Neural progenitor cell (in vitro differentiated cells): Measurements from ENCODE around the gene DUS1L. TPM values are rescaled to one million over a fixed set of nuclear protein-coding genes. Genes with fewer than 3 reads are reported as not detected.

Source experiments
- DNase-seq: peaks from one replicate; pipeline ENCODE4 v3.0.0-alpha.2; 2016; ENCODE audit warnings: low spot score
- H2AFZ ChIP-seq: fragments of 200-600 bp; sonication (generic); replicated peaks from 2 replicates; pipeline ENCODE4 v1.6.1; 2016; ENCODE audit warnings: antibody characterized with exemption
- H3F3A ChIP-seq: fragments of 200-600 bp; sonication (generic); 2 replicates; pipeline ENCODE4 v1.6.1; 2016; ENCODE audit warnings: antibody characterized with exemption, low read depth
- H3K27ac ChIP-seq: fragments of 200-600 bp; sonication (generic); 2 replicates; pipeline ENCODE4 v1.5.1; 2016; ENCODE audit warnings: mild to moderate bottlenecking
- H3K27me3 ChIP-seq: fragments of 200-600 bp; sonication (generic); 2 replicates; pipeline ENCODE4 v1.6.1; 2016; ENCODE audit warnings: mild to moderate bottlenecking, moderate library complexity
- H3K36me3 ChIP-seq: fragments of 200-600 bp; sonication (generic); 2 replicates; pipeline ENCODE4 v1.5.1; 2016
- H3K4me1 ChIP-seq: fragments of 200-600 bp; sonication (generic); 2 replicates; pipeline ENCODE4 v1.6.1; 2016; ENCODE audit warnings: mixed run types
- H3K4me2 ChIP-seq: fragments of 200-600 bp; sonication (generic); 2 replicates; pipeline ENCODE4 v1.6.1; 2016
- H3K4me3 ChIP-seq: fragments of 200-600 bp; sonication (generic); 2 replicates; pipeline ENCODE4 v1.5.1; 2016
- H3K79me2 ChIP-seq: fragments of 200-600 bp; sonication (generic); 2 replicates; pipeline ENCODE4 v1.6.1; 2016; ENCODE audit warnings: low read depth
- H3K9ac ChIP-seq: fragments of 200-600 bp; sonication (generic); 2 replicates; pipeline ENCODE4 v1.6.1; 2016
- H3K9me3 ChIP-seq: fragments of 200-600 bp; sonication (generic); 2 replicates; pipeline ENCODE4 v1.5.1; 2016; ENCODE audit warnings: low read depth
- H4K20me1 ChIP-seq: fragments of 200-600 bp; sonication (generic); 2 replicates; pipeline ENCODE4 v1.6.1; 2016; ENCODE audit warnings: low read depth
- H3K27ac Mint-ChIP-seq: 3 replicates; pipeline ENCODE4 v1.8.0; 2021; ENCODE audit warnings: mixed read lengths
- H3K27me3 Mint-ChIP-seq: 2 replicates; pipeline ENCODE4 v1.8.0; 2022; ENCODE audit warnings: low read depth, mild to moderate bottlenecking, inconsistent platforms, moderate library complexity, mixed read lengths; ENCODE audit not compliant: insufficient read depth
- H3K36me3 Mint-ChIP-seq: 3 replicates; pipeline ENCODE4 v1.8.0; 2021; ENCODE audit warnings: mixed read lengths
- H3K4me1 Mint-ChIP-seq: 3 replicates; pipeline ENCODE4 v1.8.0; 2021; ENCODE audit warnings: mixed read lengths
- H3K4me3 Mint-ChIP-seq: 3 replicates; pipeline ENCODE4 v1.8.0; 2021; ENCODE audit warnings: mild to moderate bottlenecking, moderate library complexity, mixed read lengths
- H3K9me3 Mint-ChIP-seq: 3 replicates; pipeline ENCODE4 v1.8.0; 2020; ENCODE audit warnings: mixed read lengths
- CTCF ChIP-seq: fragments of 200-600 bp; sonication (generic); IDR thresholded peaks from 2 replicates; pipeline ENCODE4 v1.5.1; 2017; ENCODE audit warnings: antibody characterized with exemption, mild to moderate bottlenecking
- EZH2 ChIP-seq: fragments of 200-600 bp; sonication (generic); IDR thresholded peaks from 2 replicates; pipeline ENCODE4 v1.6.1; 2017; ENCODE audit warnings: antibody characterized with exemption, mild to moderate bottlenecking, moderate library complexity
- EZH2phosphoT487 ChIP-seq: fragments of 200-600 bp; sonication (generic); IDR thresholded peaks from 2 replicates; pipeline ENCODE4 v1.6.1; 2017; ENCODE audit warnings: antibody characterized with exemption
- total RNA-seq: library from RNA; depleted of rRNA; stranded (reverse); fragments of >200 nt; gene quantifications from 2 replicates; pipeline ENCODE4 v1.2.3, GENCODE V29; 2015; ENCODE audit warnings: low replicate concordance

DUS1L gene
- total RNA-seq, 1 donor from 2014 or later = 54.5 TPM

GRCh38 chr17:82020572-82021106 is 45.0 kb downstream of the DUS1L start:
- Histone ChIP-seq H2AFZ (no peak overlapping the region), H3K9me3 (no peaks in the 10 kb centered on the region), H3K36me3 (no peaks in the 10 kb centered on the region), H3K4me1 (peaks cover 11% of the 10 kb centered on the region), H3F3A (peaks cover 15% of the 10 kb centered on the region), H3K79me2 (peaks cover 23% of the 10 kb centered on the region), H3K27me3 (no peaks in the 10 kb centered on the region), H4K20me1 (peaks cover 29% of the 10 kb centered on the region), H3K9ac (no peak overlapping the region), H3K4me3 (no peak overlapping the region), H3K27ac (no peak overlapping the region), H3K4me2 (no peak overlapping the region)
- no peaks in the 10 kb centered on the region for H3K27me3 Mint-ChIP-seq
- no peaks in the 10 kb centered on the region for H3K36me3 Mint-ChIP-seq
- peak overlapping the region; percentile 89 for H3K4me3 Mint-ChIP-seq
- H3K9me3 Mint-ChIP-seq = no peaks in the 10 kb centered on the region
- DNase-seq = no peak
- H3K27ac Mint-ChIP-seq = no peak overlapping the region
- H3K4me1 Mint-ChIP-seq = peaks cover 13% of the 10 kb centered on the region
- TF ChIP-seq EZH2phosphoT487 = no peak
- TF ChIP-seq EZH2 = no peak
- no peak for TF ChIP-seq CTCF

GRCh38 chr17:82019690-82020571 is 45.7 kb downstream of the DUS1L start:
- Histone ChIP-seq H2AFZ (no peak overlapping the region), H3K4me1 (peaks cover 11% of the 10 kb centered on the region), H3K36me3 (no peaks in the 10 kb centered on the region), H3K4me3 (no peak overlapping the region), H4K20me1 (peaks cover 29% of the 10 kb centered on the region), H3K9me3 (no peaks in the 10 kb centered on the region), H3K4me2 (no peak overlapping the region), H3K27ac (no peak overlapping the region), H3K27me3 (no peaks in the 10 kb centered on the region), H3K79me2 (peaks cover 23% of the 10 kb centered on the region), H3K9ac (no peak overlapping the region), H3F3A (peaks cover 15% of the 10 kb centered on the region)
- peak overlapping the region; percentile 89 for H3K4me3 Mint-ChIP-seq
- no peaks in the 10 kb centered on the region for H3K27me3 Mint-ChIP-seq
- TF ChIP-seq CTCF (peak; percentile 84), EZH2phosphoT487 (no peak)
- DNase-seq = peak; percentile 87
- H3K36me3 Mint-ChIP-seq = no peaks in the 10 kb centered on the region
- peaks cover 13% of the 10 kb centered on the region for H3K4me1 Mint-ChIP-seq
- H3K9me3 Mint-ChIP-seq = no peaks in the 10 kb centered on the region
- no peak overlapping the region for H3K27ac Mint-ChIP-seq

- Histone ChIP-seq H3K9ac (no peak overlapping the region), H3K79me2 (peaks cover 20% of the 10 kb centered on the region), H3F3A (peaks cover 15% of the 10 kb centered on the region), H3K4me1 (peaks cover 10% of the 10 kb centered on the region), H3K36me3 (no peaks in the 10 kb centered on the region), H3K27ac (no peak overlapping the region), H3K27me3 (no peaks in the 10 kb centered on the region), H4K20me1 (peaks cover 29% of the 10 kb centered on the region), H3K9me3 (no peaks in the 10 kb centered on the region), H2AFZ (no peak overlapping the region), H3K4me3 (no peak overlapping the region), H3K4me2 (no peak overlapping the region)
- H3K36me3 Mint-ChIP-seq = no peaks in the 10 kb centered on the region
- no peak overlapping the region for H3K4me3 Mint-ChIP-seq
- no peaks in the 10 kb centered on the region for H3K27me3 Mint-ChIP-seq
- no peak for DNase-seq
- H3K27ac Mint-ChIP-seq = no peak overlapping the region
- no peaks in the 10 kb centered on the region for H3K9me3 Mint-ChIP-seq
- TF ChIP-seq EZH2phosphoT487 = no peak
- no peak for TF ChIP-seq EZH2
- no peak for TF ChIP-seq CTCF
- peaks cover 12% of the 10 kb centered on the region for H3K4me1 Mint-ChIP-seq
Measured at GRCh38 chr17:82018989-82019689, 46.5 kb downstream of the DUS1L start.
